B cell (primary cell): ENCODE measurements around the gene ARHGAP29. TPM values are rescaled to one million over a fixed set of nuclear protein-coding genes. Genes with fewer than 3 reads are reported as not detected.

Experiments used
- ATAC-seq: fragments of 200-7000 bp; cut with Tn5 transposase; one replicate; pipeline ENCODE4 v1.10.0; 2021; ENCODE audit warnings: low read depth, mild to moderate bottlenecking, moderate number of reproducible peaks, moderate library complexity
- CTCF ChIA-PET: fragments of 350-600 bp; sonication (Branson Sonifier 250); formaldehyde crosslinking; loops from one replicate; lab custom pipeline; 2021; ENCODE audit warnings: antibody characterized with exemption, inconsistent platforms; lab: Charles Lee
- POLR2A ChIA-PET: fragments of 350-600 bp; sonication (Branson Sonifier 250); formaldehyde crosslinking; loops from one replicate; lab custom pipeline; 2021; ENCODE audit warnings: antibody characterized with exemption; lab: Charles Lee
- DNase-seq: peaks from one replicate; pipeline ENCODE4 v3.0.0; 2013
- H2AFZ ChIP-seq: 2 replicates; pipeline ENCODE4 v1.6.1; 2012; ENCODE audit warnings: mild to moderate bottlenecking, low read depth, low read length; ENCODE audit not compliant: insufficient read depth, poor library complexity, severe bottlenecking
- H3K27ac ChIP-seq, 2 donors: 1 replicate in 1 of 2; 2 replicates in 1 of 2; pipeline ENCODE4 v1.5.1; 2012 to 2013; ENCODE audit warnings: low read length in 2 of 2, mild to moderate bottlenecking in 2 of 2, moderate library complexity in 1 of 2
- H3K27me3 ChIP-seq, 4 experiments: fragments of 200-600 bp in 1 of 4; sonication (generic) in 1 of 4; replicated peaks in 1 of 4; 1 replicate in 2 of 4; 2 replicates in 2 of 4; pipeline versions ENCODE4 v1.6.1 to v1.7.0; 2013 to 2016; ENCODE audit warnings: low read length in 3 of 4, mild to moderate bottlenecking in 2 of 4, mixed read lengths in 1 of 4, moderate library complexity in 1 of 4; ENCODE audit not compliant: insufficient read depth in 4 of 4, control insufficient read depth in 3 of 4; ENCODE audit errors: control extremely low read depth in 1 of 4
- H3K36me3 ChIP-seq, 2 experiments: replicated peaks in 1 of 2; 1 replicate in 1 of 2; 2 replicates in 1 of 2; pipeline versions ENCODE4 v1.6.1 to v1.7.1; 2013; ENCODE audit warnings: low read length in 1 of 2; ENCODE audit not compliant: insufficient read depth in 2 of 2, control insufficient read depth in 1 of 2; ENCODE audit errors: control extremely low read depth in 1 of 2, extremely low read depth in 1 of 2
- H3K4me1 ChIP-seq, 2 donors: fragments of 200-600 bp in 1 of 2; sonication (generic) in 1 of 2; 1 replicate in 1 of 2; 2 replicates in 1 of 2; pipeline versions ENCODE4 v1.5.1 to v1.6.1; 2013 to 2017; ENCODE audit warnings: low read length in 2 of 2; ENCODE audit not compliant: control insufficient read depth in 2 of 2, insufficient read depth in 2 of 2
- H3K4me2 ChIP-seq: replicated peaks from 2 replicates; pipeline ENCODE3; 2012; ENCODE audit warnings: mild to moderate bottlenecking, low read depth, low read length; ENCODE audit not compliant: poor library complexity, severe bottlenecking
- H3K4me3 ChIP-seq, 5 experiments: fragments of 200-600 bp in 1 of 5; sonication (generic) in 1 of 5; 1 replicate in 3 of 5; 2 replicates in 2 of 5; pipeline versions ENCODE4 v1.5.1 to v1.7.0; 2011 to 2016; ENCODE audit warnings: low read length in 4 of 5, mild to moderate bottlenecking in 4 of 5, low read depth in 2 of 5, control low read depth in 1 of 5, moderate library complexity in 1 of 5; ENCODE audit not compliant: insufficient read depth in 1 of 5; ENCODE audit errors: control extremely low read depth in 1 of 5, extremely low read depth in 1 of 5
- H3K79me2 ChIP-seq: fragments of 200-600 bp; sonication (generic); one replicate; pipeline ENCODE4 v1.6.0; 2016; ENCODE audit warnings: low read length; ENCODE audit not compliant: control insufficient read depth, insufficient read depth
- H3K9ac ChIP-seq: fragments of 200-600 bp; sonication (generic); 2 replicates; pipeline ENCODE4 v1.6.1; 2017; ENCODE audit warnings: mild to moderate bottlenecking, low read length, moderate library complexity
- H3K9me3 ChIP-seq, 3 donors: one replicate each; pipeline versions ENCODE4 v1.6.1 to v1.7.1; 2013; ENCODE audit warnings: low read length in 2 of 3; ENCODE audit not compliant: control insufficient read depth in 2 of 3, insufficient read depth in 1 of 3; ENCODE audit errors: control extremely low read depth in 1 of 3
- H4K20me1 ChIP-seq: 2 replicates; pipeline ENCODE4 v1.6.0; 2012; ENCODE audit warnings: mild to moderate bottlenecking, low read length; ENCODE audit not compliant: insufficient read depth, control insufficient read depth, poor library complexity, severe bottlenecking
- H3K27ac Mint-ChIP-seq: one replicate; pipeline ENCODE4 v1.8.0; 2021; ENCODE audit warnings: mixed read lengths
- H3K27me3 Mint-ChIP-seq: one replicate; pipeline ENCODE4 v1.8.0; 2021; ENCODE audit warnings: mixed read lengths
- H3K4me1 Mint-ChIP-seq: one replicate; pipeline ENCODE4 v1.8.0; 2021; ENCODE audit warnings: mixed read lengths
- H3K4me3 Mint-ChIP-seq: one replicate; pipeline ENCODE4 v1.8.0; 2021; ENCODE audit warnings: mixed read lengths
- H3K9me3 Mint-ChIP-seq: one replicate; pipeline ENCODE4 v1.8.0; 2022; ENCODE audit warnings: mixed read lengths; ENCODE audit not compliant: insufficient read depth
- EZH2 ChIP-seq: IDR thresholded peaks from 2 replicates; pipeline ENCODE4 v1.6.1; 2012; ENCODE audit warnings: borderline replicate concordance, low read depth, mild to moderate bottlenecking, moderate library complexity, low read length; ENCODE audit not compliant: insufficient read depth, poor library complexity, severe bottlenecking
- WGBS: methylation state at CpG from one replicate; pipeline ENCODE4 v1.1.5; 2013; ENCODE audit warnings: missing lambda C conversion rate; ENCODE audit not compliant: insufficient coverage; 5-methylcytosine and 5-hydroxymethylcytosine counted together
- intact Hi-C: fragments of 100-400 bp; cut with micrococcal nuclease; formaldehyde crosslinking; loops from one replicate; pipeline ENCODE4 v1.10.0; 2022
- polyA plus RNA-seq: library from polyadenylated mRNA; depleted of rRNA; stranded (reverse); fragments of >200 nt; gene quantifications from 2 replicates; pipeline ENCODE4 v1.2.3, GENCODE V29; 2012
- total RNA-seq, 2 donors: library from RNA; stranded (reverse); fragments of 120-200 nt in 1 of 2; gene quantifications; 1 replicate in 1 of 2; 2 replicates in 1 of 2; pipeline versions ENCODE4 v1.2.3 to v1.2.4, GENCODE V29; 2013 to 2022
- TF ChIP-seq, protein P1 (sequence below): fragments of 200-600 bp; IDR thresholded peaks from one replicate; pipeline ENCODE4 v1.8.0; 2022; ENCODE audit warnings: antibody characterized with exemption, mild to moderate bottlenecking

Gene ARHGAP29
- total and polyA plus RNA-seq, 2 donors (not counting 1 experiment from before 2014, with no cell fraction given): not detected

DNA sequence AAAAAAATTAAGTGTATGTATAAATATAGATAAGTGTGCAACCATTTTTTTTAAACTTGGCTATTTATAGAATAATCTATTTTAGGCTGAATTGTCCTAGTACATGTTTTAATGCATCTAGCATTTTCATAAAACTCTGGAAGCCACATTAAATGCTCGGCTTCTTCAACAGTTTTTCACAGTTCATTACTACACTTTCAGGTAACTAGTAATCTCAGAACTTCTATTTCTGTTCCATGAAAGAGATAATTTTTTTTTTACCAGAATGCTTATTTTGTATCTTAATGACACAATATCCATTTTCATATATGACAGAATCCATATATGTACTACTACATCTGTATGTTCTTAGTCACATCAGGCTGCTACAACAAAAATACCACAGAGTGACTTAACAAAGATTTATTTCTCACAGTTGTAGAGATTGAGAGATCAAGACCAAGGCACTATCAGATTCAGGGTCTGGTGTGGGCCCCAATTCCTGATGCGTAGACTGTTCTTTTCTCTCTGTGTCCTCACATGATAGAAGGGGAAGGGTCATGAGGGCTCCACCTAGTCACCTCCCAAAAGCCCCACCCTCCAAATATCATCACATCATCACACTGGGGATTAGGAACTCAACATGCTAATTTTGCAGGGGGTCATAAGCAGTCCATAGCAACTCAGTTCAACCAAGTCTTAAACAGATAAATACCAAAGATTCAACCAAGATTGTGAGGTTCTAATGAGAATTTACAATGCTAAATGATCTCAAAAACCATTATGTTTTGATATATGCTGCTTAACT lies 43.1 kb downstream of the ARHGAP29 start:
- H3K27ac Mint-ChIP-seq: no peak overlapping the region
- Histone ChIP-seq H3K9me3 (no peaks in the 10 kb centered on the region), H3K27me3 (peaks cover 0 to 3% (median 0%) of the 10 kb centered on the region in 4 experiments), H3K36me3 (no peaks in the 10 kb centered on the region), H3K4me3 (no peak overlapping the region), H3K4me2 (no peak overlapping the region), H4K20me1 (no peaks in the 10 kb centered on the region), H3K9ac (no peak overlapping the region), H3K4me1 (no peaks in the 10 kb centered on the region), H3K79me2 (no peaks in the 10 kb centered on the region), H2AFZ (no peak overlapping the region), H3K27ac (no peak overlapping the region)
- TF ChIP-seq EZH2: no peak
- TF ChIP-seq, protein P1, sequence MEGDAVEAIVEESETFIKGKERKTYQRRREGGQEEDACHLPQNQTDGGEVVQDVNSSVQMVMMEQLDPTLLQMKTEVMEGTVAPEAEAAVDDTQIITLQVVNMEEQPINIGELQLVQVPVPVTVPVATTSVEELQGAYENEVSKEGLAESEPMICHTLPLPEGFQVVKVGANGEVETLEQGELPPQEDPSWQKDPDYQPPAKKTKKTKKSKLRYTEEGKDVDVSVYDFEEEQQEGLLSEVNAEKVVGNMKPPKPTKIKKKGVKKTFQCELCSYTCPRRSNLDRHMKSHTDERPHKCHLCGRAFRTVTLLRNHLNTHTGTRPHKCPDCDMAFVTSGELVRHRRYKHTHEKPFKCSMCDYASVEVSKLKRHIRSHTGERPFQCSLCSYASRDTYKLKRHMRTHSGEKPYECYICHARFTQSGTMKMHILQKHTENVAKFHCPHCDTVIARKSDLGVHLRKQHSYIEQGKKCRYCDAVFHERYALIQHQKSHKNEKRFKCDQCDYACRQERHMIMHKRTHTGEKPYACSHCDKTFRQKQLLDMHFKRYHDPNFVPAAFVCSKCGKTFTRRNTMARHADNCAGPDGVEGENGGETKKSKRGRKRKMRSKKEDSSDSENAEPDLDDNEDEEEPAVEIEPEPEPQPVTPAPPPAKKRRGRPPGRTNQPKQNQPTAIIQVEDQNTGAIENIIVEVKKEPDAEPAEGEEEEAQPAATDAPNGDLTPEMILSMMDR: no peak
- H3K4me1 Mint-ChIP-seq: no peaks in the 10 kb centered on the region
- H3K4me3 Mint-ChIP-seq: no peak overlapping the region
- intact Hi-C loops: no loop called here
- DNase-seq: no peak
- peaks cover 7% of the 10 kb centered on the region for H3K27me3 Mint-ChIP-seq
- WGBS: no CpG with 5 or more reads among the region's 2 CpGs
- no peaks in the 10 kb centered on the region for H3K9me3 Mint-ChIP-seq
- POLR2A ChIA-PET: no interaction called here
- no peak for ATAC-seq
- CTCF ChIA-PET: no interaction called here

DNA sequence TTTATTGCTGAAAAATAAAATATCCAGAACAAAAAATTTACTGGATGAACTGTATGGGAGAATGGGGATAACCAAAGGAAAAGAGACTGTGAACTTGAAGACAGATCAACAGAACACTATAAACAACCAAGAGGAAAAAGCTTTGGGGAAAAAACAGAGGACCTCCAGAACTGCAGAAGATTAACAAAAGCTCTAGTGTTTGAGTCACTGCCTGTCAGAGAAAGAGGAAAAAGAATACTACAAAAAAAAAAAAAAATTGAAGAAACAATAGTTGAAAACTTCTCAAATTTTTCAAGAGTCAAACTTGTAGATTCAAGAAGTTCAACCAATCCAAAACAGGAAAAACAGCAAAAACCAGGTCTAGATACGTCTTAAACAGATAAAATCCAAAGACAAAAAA lies 44.3 kb downstream of the ARHGAP29 start:
- no peak overlapping the region for H3K9ac ChIP-seq
- CTCF ChIA-PET: no interaction called here
- no peak overlapping the region for H3K27ac Mint-ChIP-seq
- H3K4me1 ChIP-seq: no peaks in the 10 kb centered on the region
- H3K27me3 ChIP-seq: peaks cover 0 to 7% (median 2%) of the 10 kb centered on the region in 4 experiments
- no peak overlapping the region for H3K27ac ChIP-seq
- intact Hi-C loops: no loop called here
- H3K79me2 ChIP-seq: no peaks in the 10 kb centered on the region
- DNase-seq (no peak), ATAC-seq (no peak)
- TF ChIP-seq, protein P1: no peak
- no peak for TF ChIP-seq EZH2
- H3K9me3 ChIP-seq: no peaks in the 10 kb centered on the region
- H3K4me3 ChIP-seq: no peak overlapping the region
- POLR2A ChIA-PET: no interaction called here
- no peaks in the 10 kb centered on the region for H3K4me1 Mint-ChIP-seq
- no peak overlapping the region for H3K4me3 Mint-ChIP-seq
- H3K4me2 ChIP-seq: no peak overlapping the region
- no peaks in the 10 kb centered on the region for H3K36me3 ChIP-seq
- peaks cover 7% of the 10 kb centered on the region for H3K27me3 Mint-ChIP-seq
- WGBS: no CpG with 5 or more reads among the region's 1 CpG
- H4K20me1 ChIP-seq: no peaks in the 10 kb centered on the region
- no peaks in the 10 kb centered on the region for H3K9me3 Mint-ChIP-seq
- no peak overlapping the region for H2AFZ ChIP-seq
